Nephron (organoid): Measurements from ENCODE around the gene RSBN1L.

Experiments used
- H3K27ac Mint-ChIP-seq, 3 experiments: 2 replicates each; pipeline ENCODE4 v1.8.0; 2020; ENCODE audit warnings: mixed read lengths in 3 of 3, mild to moderate bottlenecking in 2 of 3, moderate library complexity in 1 of 3
- H3K27me3 Mint-ChIP-seq: 2 replicates; pipeline ENCODE4 v1.8.0; 2021; ENCODE audit warnings: low read depth, mild to moderate bottlenecking, moderate library complexity, mixed read lengths
- H3K36me3 Mint-ChIP-seq: 2 replicates; pipeline ENCODE4 v1.8.0; 2020; ENCODE audit warnings: low read depth, mixed read lengths
- H3K4me1 Mint-ChIP-seq: 2 replicates; pipeline ENCODE4 v1.8.0; 2020; ENCODE audit warnings: mixed read lengths
- H3K4me3 Mint-ChIP-seq, 3 experiments: 2 replicates each; pipeline ENCODE4 v1.8.0; 2020; ENCODE audit warnings: mild to moderate bottlenecking in 3 of 3, mixed read lengths in 3 of 3, moderate library complexity in 2 of 3
- H3K9me3 Mint-ChIP-seq: 2 replicates; pipeline ENCODE4 v1.8.0; 2020; ENCODE audit warnings: mixed read lengths
- TF ChIP-seq, protein P1 (sequence below), 3 experiments: fragments of 200-600 bp; sonication (generic); IDR thresholded peaks; one replicate each; pipeline ENCODE4 v1.5.0; 2021; ENCODE audit warnings: antibody characterized with exemption in 3 of 3; ENCODE audit not compliant: unreplicated experiment in 3 of 3

The RSBN1L gene

GRCh38 chr7:77664715-77665114 is 31.5 kb upstream of the RSBN1L start:
- Mint-ChIP-seq H3K4me3 (no peak overlapping the region), H3K36me3 (peaks cover 12% of the 10 kb centered on the region)

GRCh38 chr7:77665161-77665560 is 31.1 kb upstream of the RSBN1L start:
- Mint-ChIP-seq H3K9me3 (no peaks in the 10 kb centered on the region), H3K4me1 (no peaks in the 10 kb centered on the region), H3K36me3 (peaks cover 12% of the 10 kb centered on the region), H3K27ac (no peak overlapping the region), H3K27me3 (no peaks in the 10 kb centered on the region), H3K4me3 (no peak overlapping the region)
- TF ChIP-seq, protein P1, sequence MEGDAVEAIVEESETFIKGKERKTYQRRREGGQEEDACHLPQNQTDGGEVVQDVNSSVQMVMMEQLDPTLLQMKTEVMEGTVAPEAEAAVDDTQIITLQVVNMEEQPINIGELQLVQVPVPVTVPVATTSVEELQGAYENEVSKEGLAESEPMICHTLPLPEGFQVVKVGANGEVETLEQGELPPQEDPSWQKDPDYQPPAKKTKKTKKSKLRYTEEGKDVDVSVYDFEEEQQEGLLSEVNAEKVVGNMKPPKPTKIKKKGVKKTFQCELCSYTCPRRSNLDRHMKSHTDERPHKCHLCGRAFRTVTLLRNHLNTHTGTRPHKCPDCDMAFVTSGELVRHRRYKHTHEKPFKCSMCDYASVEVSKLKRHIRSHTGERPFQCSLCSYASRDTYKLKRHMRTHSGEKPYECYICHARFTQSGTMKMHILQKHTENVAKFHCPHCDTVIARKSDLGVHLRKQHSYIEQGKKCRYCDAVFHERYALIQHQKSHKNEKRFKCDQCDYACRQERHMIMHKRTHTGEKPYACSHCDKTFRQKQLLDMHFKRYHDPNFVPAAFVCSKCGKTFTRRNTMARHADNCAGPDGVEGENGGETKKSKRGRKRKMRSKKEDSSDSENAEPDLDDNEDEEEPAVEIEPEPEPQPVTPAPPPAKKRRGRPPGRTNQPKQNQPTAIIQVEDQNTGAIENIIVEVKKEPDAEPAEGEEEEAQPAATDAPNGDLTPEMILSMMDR (IDR thresholded peaks at IDR 0.05; ENCODE audit: unreplicated experiment in 3 of 3) = no peak

More at GRCh38 chr7:77664715-77665114, 31.5 kb upstream of the RSBN1L start:
- H3K4me1 Mint-ChIP-seq = no peaks in the 10 kb centered on the region
- no peak overlapping the region for H3K27ac Mint-ChIP-seq
- no peaks in the 10 kb centered on the region for H3K27me3 Mint-ChIP-seq
- H3K9me3 Mint-ChIP-seq = no peaks in the 10 kb centered on the region
- TF ChIP-seq, protein P1 (IDR thresholded peaks at IDR 0.05; ENCODE audit: unreplicated experiment in 3 of 3) = no peak

DNA sequence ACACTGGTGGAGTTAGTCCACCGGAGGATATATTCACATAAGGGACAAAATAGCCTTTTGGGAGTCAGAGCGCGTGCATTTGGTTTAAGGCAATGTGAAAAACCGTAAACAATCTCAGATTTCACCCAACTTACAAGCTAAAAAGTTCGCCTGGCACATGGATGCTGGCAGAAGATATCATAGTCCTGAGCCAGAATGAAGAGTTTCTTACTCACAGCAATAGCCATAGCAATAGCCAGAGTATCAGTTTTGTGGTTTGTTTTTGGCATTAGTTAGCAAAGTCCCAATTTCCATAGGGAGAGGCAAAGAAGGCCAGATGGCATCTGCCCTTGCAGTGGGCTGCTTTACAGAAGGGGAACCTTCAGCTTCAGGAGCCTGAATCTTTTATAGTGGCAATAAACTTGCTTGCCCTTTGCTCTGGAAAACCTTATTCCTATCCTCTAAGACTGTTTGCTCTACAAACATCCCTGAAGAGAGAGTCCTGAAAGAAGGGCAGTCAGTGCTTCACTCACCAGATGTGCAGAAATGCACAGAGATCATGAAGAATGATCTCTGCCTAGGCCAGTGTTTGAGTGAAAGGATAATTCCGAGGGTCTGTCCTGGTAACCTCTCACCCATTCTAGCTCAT is 28.7 kb upstream of the RSBN1L start:
- peaks cover 4% of the 10 kb centered on the region for H3K4me1 Mint-ChIP-seq
- no peaks in the 10 kb centered on the region for H3K27me3 Mint-ChIP-seq
- H3K9me3 Mint-ChIP-seq = no peaks in the 10 kb centered on the region
- peaks cover 8% of the 10 kb centered on the region for H3K36me3 Mint-ChIP-seq
- peak overlapping the region in 1 of 3 experiments; percentile 5 for H3K27ac Mint-ChIP-seq
- TF ChIP-seq, protein P1 (IDR thresholded peaks at IDR 0.05; ENCODE audit: unreplicated experiment in 3 of 3) = no peak
- no peak overlapping the region for H3K4me3 Mint-ChIP-seq

DNA sequence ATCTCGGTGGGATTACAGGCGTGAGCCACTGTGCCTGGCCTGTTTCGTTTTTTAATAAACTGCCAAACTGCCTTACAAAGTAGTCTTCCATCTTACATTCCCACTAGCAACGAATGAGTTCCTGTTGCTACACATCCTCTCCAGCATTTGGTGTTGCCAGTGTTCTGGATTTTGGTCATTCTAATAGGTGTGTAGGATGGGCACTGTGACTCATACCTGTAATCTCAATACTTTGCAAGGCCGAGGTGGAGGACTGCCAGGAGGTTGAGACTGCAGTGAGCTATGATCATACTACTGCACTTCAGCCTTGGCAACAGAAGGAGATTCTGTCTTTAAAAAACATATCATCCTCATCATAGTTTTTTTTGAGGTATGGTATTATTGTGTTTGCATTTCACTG is 21.4 kb upstream of the RSBN1L start:
- Mint-ChIP-seq H3K4me3 (no peak overlapping the region), H3K9me3 (no peaks in the 10 kb centered on the region), H3K36me3 (peaks cover 8% of the 10 kb centered on the region), H3K4me1 (peaks cover 8% of the 10 kb centered on the region), H3K27me3 (no peaks in the 10 kb centered on the region), H3K27ac (no peak overlapping the region)
- TF ChIP-seq, protein P1 (IDR thresholded peaks at IDR 0.05; ENCODE audit: unreplicated experiment in 3 of 3) = no peak

DNA sequence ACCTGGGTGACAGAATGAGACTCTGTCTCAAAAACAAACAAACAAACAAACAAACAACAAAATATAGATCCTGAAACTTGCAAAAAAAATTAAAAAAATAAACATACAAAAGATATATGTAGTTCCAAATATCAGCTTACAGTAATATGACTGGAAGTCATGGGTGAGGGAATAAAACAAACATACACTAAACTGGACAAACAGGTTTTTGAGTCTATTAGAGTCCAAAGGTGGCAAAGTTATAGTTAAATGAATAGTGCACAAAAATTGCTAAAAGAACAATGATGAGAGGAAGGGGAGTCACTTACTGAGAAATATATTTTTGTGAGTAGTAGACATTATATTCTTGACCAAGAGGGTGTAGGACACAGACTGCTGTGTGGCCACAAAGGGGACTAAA is 16.7 kb upstream of the RSBN1L start:
- Mint-ChIP-seq H3K36me3 (peaks cover 39% of the 10 kb centered on the region), H3K27me3 (no peaks in the 10 kb centered on the region), H3K9me3 (no peaks in the 10 kb centered on the region), H3K4me3 (no peak overlapping the region), H3K27ac (peak overlapping the region in 1 of 3 experiments; percentile 76), H3K4me1 (no peaks in the 10 kb centered on the region)
- TF ChIP-seq, protein P1 (IDR thresholded peaks at IDR 0.05; ENCODE audit: unreplicated experiment in 3 of 3) = no peak

GRCh38 chr7:77680266-77680665 is 16.0 kb upstream of the RSBN1L start:
- Mint-ChIP-seq H3K27ac (no peak overlapping the region), H3K4me3 (no peak overlapping the region), H3K9me3 (no peaks in the 10 kb centered on the region), H3K27me3 (no peaks in the 10 kb centered on the region), H3K36me3 (peaks cover 39% of the 10 kb centered on the region), H3K4me1 (no peaks in the 10 kb centered on the region)
- TF ChIP-seq, protein P1 (IDR thresholded peaks at IDR 0.05; ENCODE audit: unreplicated experiment in 3 of 3) = no peak
